Central memory CD4-positive, alpha-beta T cell (primary cell): ENCODE data around the gene SLBP.

ENCODE experiments used
- DNase-seq: peaks from one replicate; pipeline ENCODE4 v3.0.0; 2022

SLBP gene

DNA sequence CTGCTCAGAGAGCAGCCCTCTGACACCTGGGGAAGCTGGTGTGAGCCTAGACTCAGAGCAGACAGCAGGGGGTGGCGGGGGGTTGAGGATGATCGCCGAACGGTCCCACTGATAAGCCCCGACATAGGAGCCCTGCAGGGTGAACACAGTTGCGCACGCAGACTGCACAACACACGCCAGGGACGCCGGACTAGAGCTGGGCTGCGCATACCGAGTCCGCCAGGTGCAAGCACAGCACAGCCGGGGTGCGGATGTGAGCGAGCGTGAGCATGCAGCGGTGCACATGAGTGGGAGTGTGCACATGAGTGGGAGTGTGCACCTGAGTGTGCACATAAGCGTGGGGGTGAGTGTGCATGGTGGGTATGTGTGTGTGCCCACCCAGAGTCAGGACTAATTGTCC, 64.7 kb downstream of the SLBP start:
- DNase-seq: no peak

DNA sequence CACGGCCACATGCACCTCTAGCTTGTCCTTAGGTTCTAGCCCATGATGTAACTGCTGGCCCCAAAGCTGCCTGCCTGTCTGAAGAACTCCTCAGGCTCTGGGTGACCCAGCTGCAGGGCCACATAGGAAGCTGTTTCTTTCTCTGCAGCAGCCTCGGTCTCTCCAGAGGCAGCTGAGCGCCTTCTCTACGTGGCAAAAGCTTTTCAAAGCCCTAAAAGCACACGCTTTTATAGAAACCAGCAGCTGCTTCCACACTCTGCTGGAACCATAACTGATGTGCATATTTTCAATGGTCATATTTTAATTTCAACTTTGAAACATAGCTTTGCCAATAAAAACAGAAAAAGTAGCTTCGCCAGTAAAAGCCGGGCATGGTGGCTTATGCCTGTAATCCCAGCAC, 65.4 kb downstream of the SLBP start:
- no peak for DNase-seq

DNA sequence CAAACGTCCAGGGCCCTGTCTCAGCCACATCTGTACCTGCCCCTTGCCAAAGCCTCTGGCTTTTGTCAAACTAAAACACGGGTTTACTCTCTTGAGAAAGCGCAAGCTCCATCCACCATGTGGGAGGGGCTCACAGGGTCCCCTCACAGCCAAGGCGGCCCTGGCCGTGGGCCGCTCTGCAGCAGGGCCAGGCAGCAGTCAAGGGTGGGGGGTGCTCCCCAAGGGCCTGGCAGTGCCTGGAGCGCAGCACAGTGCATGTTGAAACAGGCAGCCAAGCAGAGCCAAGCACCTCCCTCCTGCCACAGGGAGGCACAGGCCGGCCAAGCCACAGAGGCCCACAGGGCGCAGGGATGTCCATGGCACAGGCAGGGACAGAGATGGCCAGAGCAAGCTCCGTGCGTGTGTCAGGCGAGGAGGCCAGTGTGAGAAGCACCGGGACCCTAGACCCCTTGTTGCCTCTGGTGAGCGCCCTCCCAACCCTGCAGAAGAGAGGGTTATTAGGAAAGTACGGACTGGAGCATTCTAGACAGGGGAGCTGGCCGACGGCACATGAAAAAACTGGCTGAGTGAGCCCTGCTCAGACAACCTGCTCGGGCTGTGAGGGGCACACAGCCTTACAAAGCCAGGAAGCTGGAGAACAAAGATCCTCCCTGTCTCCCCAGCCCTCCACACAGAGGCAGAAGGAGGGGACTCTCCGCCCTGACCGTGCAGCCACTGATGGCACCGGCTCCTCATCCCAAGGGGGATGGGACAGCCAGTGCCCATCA, 67.0 kb downstream of the SLBP start:
- DNase-seq: no peak

DNA sequence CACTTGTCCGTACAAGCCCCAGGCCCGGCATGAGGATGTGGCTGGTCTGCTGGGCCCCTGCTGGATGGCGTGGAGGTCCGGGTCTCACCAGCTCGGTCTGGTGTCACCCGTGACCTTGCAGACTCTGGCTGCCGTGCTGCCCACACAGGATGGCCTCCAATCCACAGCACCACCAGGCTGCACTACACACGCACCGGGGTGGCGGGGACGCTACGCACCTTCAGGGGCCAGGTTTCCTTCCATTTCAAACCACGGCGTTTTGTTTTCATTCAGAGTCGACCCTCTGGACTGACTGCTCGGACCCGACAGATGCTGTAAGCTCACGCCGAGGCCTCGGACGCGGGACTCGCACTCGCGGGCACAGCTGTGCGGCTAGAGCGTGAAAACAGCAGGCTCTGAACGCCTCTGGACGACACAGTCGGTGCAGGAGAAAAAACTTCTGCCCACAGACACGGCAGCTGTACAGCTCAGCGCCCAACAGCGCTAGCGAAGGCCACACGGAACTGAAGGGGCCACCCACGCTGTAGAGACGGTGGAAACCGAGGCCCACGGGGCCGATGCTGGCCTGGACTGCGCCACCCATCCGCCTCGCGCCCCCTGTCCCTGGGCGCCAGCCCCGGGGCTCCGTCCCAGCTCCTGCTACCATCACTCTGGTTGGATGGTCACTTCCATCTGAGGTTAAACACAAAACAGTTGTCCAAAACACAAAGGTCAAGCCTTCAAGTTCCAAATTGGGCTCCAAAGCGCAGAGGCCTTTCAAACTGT, 68.0 kb downstream of the SLBP start:
- DNase-seq: no peak
